Measurements from ENCODE around the gene PCNT.
"Not testable (repeated sequence)": the region's sequence is repeated elsewhere in the genome, so short reads cannot be mapped to it uniquely, and the experiment has no call there.

PCNT gene

DNA sequence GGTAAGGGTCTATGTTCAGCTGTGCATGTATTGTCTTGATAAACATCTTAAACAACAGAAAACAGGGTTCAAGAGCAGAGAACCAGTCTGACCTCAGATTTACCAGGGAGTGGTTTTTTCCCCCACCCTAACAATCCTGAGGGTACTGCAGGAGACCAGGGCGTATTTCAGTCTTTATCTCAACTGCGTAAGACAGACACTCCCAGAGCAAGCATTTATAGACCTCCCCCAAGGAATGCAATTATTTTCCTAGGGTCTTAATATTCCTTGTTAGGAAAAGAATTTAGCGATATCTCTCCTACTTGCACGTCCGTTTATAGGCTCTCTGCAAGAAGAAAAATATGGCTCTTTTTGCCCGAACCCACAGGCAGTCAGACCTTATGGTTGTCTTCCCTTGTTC, 124.9 kb downstream of the PCNT start:
- H3K4me3 ChIP-seq (ENCODE audit: low read length in 2 of 2); H3K18ac ChIP-seq (ENCODE audit: low read length); H3K14ac ChIP-seq (ENCODE audit: low read length); H2BK120ac ChIP-seq (ENCODE audit: low read depth, low read length); DNase-seq (ENCODE audit: low spot score); H3K4ac ChIP-seq (ENCODE audit: low read length); H3K23ac ChIP-seq (ENCODE audit: low read depth, low read length, poor library complexity); H2BK12ac ChIP-seq (ENCODE audit: low read length); H4K91ac ChIP-seq (ENCODE audit: low read depth, low read length, poor library complexity); H3K4me2 ChIP-seq (ENCODE audit: insufficient read depth, low read length, poor library complexity, severe bottlenecking); H2BK15ac ChIP-seq (ENCODE audit: low read length); H3K27me3 ChIP-seq (ENCODE audit: control insufficient read depth in 3 of 3, insufficient read depth in 3 of 3, low read depth in 1 of 3, low read length in 3 of 3); H3K27ac ChIP-seq (replicated peaks; ENCODE audit: low read length); H3K4me1 ChIP-seq (ENCODE audit: control insufficient read depth in 2 of 2, insufficient read depth in 1 of 2, low read depth in 1 of 2, low read length in 2 of 2); H4K8ac ChIP-seq (ENCODE audit: low read depth, low read length); H3K79me1 ChIP-seq (ENCODE audit: low read depth, low read length); H2BK5ac ChIP-seq (ENCODE audit: low read length); H3K9ac ChIP-seq (ENCODE audit: low read depth, low read length, poor library complexity); H2AK5ac ChIP-seq (ENCODE audit: low read depth, low read length); H2AFZ ChIP-seq (ENCODE audit: low read length): not testable (repeated sequence)
- peaks cover 8 to 22% of the 10 kb centered on the region in 2 donors for H3K9me3 ChIP-seq (replicated peaks in 1 of 2; ENCODE audit: control insufficient read depth in 2 of 2, insufficient read depth in 1 of 2, low read depth in 1 of 2, low read length in 2 of 2)
- H3K36me3 ChIP-seq (replicated peaks in 1 of 2; ENCODE audit: control insufficient read depth in 2 of 2, insufficient read depth in 2 of 2, low read length in 2 of 2) = peaks cover 12 to 51% of the 10 kb centered on the region in 2 donors
- no CpG with 5 or more reads among the region's 6 CpGs for WGBS, 2 donors (ENCODE audit: extremely low coverage in 2 of 2, insufficient read length in 2 of 2, insufficient replicate concordance in 1 of 2)

DNA sequence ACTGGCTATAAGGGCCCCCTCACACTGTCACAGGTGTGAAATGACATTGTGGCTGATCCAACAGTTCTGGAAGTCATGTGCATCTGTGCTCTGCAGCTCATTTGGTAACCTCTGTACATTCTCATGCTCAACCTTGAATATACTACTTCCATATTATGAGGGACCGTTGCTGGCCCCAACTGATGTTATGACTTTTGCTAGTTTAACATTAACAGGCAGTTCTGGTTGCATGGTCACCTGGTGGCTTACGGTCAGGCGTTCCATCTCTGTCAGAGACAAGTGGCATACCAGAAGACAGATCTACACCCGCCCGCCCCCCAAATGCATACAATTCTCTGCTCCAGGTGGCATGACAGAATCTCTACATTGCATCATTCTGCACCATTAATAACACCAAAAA, 128.8 kb downstream of the PCNT start:
- Histone ChIP-seq H3K9me3 (replicated peaks in 1 of 2; ENCODE audit: control insufficient read depth in 2 of 2, insufficient read depth in 1 of 2, low read depth in 1 of 2, low read length in 2 of 2) (peaks cover 6 to 18% of the 10 kb centered on the region in 2 donors), H3K4me2 (ENCODE audit: insufficient read depth, low read length, poor library complexity, severe bottlenecking) (no peak overlapping the region), H3K4me3 (ENCODE audit: low read length in 2 of 2) (no peak overlapping the region), H3K4me1 (ENCODE audit: control insufficient read depth in 2 of 2, insufficient read depth in 1 of 2, low read depth in 1 of 2, low read length in 2 of 2) (peaks cover 4 to 12% of the 10 kb centered on the region in 2 donors), H3K23ac (ENCODE audit: low read depth, low read length, poor library complexity) (no peak overlapping the region), H3K27ac (replicated peaks; ENCODE audit: low read length) (no peak overlapping the region), H2BK15ac (ENCODE audit: low read length) (no peak overlapping the region), H3K14ac (ENCODE audit: low read length) (no peak overlapping the region), H2BK5ac (ENCODE audit: low read length) (no peak overlapping the region), H2BK12ac (ENCODE audit: low read length) (no peak overlapping the region), H3K9ac (ENCODE audit: low read depth, low read length, poor library complexity) (no peak overlapping the region), H2AFZ (ENCODE audit: low read length) (no peak overlapping the region), H3K18ac (ENCODE audit: low read length) (no peak overlapping the region), H4K91ac (ENCODE audit: low read depth, low read length, poor library complexity) (no peak overlapping the region), H3K4ac (ENCODE audit: low read length) (no peak overlapping the region), H2BK120ac (ENCODE audit: low read depth, low read length) (no peak overlapping the region), H2AK5ac (ENCODE audit: low read depth, low read length) (no peak overlapping the region), H4K8ac (ENCODE audit: low read depth, low read length) (no peak overlapping the region), H3K79me1 (ENCODE audit: low read depth, low read length) (no peaks in the 10 kb centered on the region), H3K27me3 (ENCODE audit: control insufficient read depth in 3 of 3, insufficient read depth in 3 of 3, low read depth in 1 of 3, low read length in 3 of 3) (no peaks in the 10 kb centered on the region), H3K36me3 (replicated peaks in 1 of 2; ENCODE audit: control insufficient read depth in 2 of 2, insufficient read depth in 2 of 2, low read length in 2 of 2) (peaks cover 0 to 43% of the 10 kb centered on the region in 2 donors)
- WGBS, 2 donors (ENCODE audit: extremely low coverage in 2 of 2, insufficient read length in 2 of 2, insufficient replicate concordance in 1 of 2) = no CpG with 5 or more reads among the region's 5 CpGs
- no peak for DNase-seq (ENCODE audit: low spot score)

DNA sequence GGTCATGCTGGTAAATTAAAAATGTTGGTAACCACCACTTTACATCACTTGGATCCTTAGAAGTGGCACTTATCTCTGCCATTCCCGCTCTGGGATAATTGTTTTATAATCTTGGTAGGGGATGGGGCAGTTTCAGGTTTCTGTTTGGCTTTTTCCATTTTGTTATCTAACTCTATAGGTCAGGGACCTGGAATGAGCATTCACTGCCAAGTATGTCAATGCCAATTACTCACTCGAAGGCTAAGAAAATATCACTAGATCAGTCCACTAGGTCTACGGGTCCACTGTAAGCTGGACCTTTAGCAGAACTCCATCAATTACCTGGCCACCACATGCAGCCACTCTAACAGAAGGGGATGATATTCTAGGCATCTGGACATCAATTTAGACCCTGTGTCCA, 130.2 kb downstream of the PCNT start:
- Histone ChIP-seq H3K23ac (ENCODE audit: low read depth, low read length, poor library complexity) (no peak overlapping the region), H3K9ac (ENCODE audit: low read depth, low read length, poor library complexity) (no peak overlapping the region), H4K8ac (ENCODE audit: low read depth, low read length) (no peak overlapping the region), H3K27ac (replicated peaks; ENCODE audit: low read length) (no peak overlapping the region), H2AK5ac (ENCODE audit: low read depth, low read length) (no peak overlapping the region), H3K18ac (ENCODE audit: low read length) (no peak overlapping the region), H3K4me1 (ENCODE audit: control insufficient read depth in 2 of 2, insufficient read depth in 1 of 2, low read depth in 1 of 2, low read length in 2 of 2) (peaks cover 5 to 13% of the 10 kb centered on the region in 2 donors), H2BK5ac (ENCODE audit: low read length) (no peak overlapping the region), H2AFZ (ENCODE audit: low read length) (no peak overlapping the region), H3K79me1 (ENCODE audit: low read depth, low read length) (no peaks in the 10 kb centered on the region), H2BK15ac (ENCODE audit: low read length) (no peak overlapping the region), H3K36me3 (replicated peaks in 1 of 2; ENCODE audit: control insufficient read depth in 2 of 2, insufficient read depth in 2 of 2, low read length in 2 of 2) (peaks cover 0 to 37% of the 10 kb centered on the region in 2 donors), H3K14ac (ENCODE audit: low read length) (no peak overlapping the region), H3K4ac (ENCODE audit: low read length) (no peak overlapping the region), H3K9me3 (replicated peaks in 1 of 2; ENCODE audit: control insufficient read depth in 2 of 2, insufficient read depth in 1 of 2, low read depth in 1 of 2, low read length in 2 of 2) (peaks cover 6 to 9% of the 10 kb centered on the region in 2 donors), H4K91ac (ENCODE audit: low read depth, low read length, poor library complexity) (no peak overlapping the region), H3K27me3 (ENCODE audit: control insufficient read depth in 3 of 3, insufficient read depth in 3 of 3, low read depth in 1 of 3, low read length in 3 of 3) (no peaks in the 10 kb centered on the region), H2BK120ac (ENCODE audit: low read depth, low read length) (no peak overlapping the region), H2BK12ac (ENCODE audit: low read length) (no peak overlapping the region), H3K4me3 (ENCODE audit: low read length in 2 of 2) (no peak overlapping the region), H3K4me2 (ENCODE audit: insufficient read depth, low read length, poor library complexity, severe bottlenecking) (no peak overlapping the region)
- no CpG with 5 or more reads among the region's 3 CpGs for WGBS, 2 donors (ENCODE audit: extremely low coverage in 2 of 2, insufficient read length in 2 of 2, insufficient replicate concordance in 1 of 2)
- no peak for DNase-seq (ENCODE audit: low spot score)

DNA sequence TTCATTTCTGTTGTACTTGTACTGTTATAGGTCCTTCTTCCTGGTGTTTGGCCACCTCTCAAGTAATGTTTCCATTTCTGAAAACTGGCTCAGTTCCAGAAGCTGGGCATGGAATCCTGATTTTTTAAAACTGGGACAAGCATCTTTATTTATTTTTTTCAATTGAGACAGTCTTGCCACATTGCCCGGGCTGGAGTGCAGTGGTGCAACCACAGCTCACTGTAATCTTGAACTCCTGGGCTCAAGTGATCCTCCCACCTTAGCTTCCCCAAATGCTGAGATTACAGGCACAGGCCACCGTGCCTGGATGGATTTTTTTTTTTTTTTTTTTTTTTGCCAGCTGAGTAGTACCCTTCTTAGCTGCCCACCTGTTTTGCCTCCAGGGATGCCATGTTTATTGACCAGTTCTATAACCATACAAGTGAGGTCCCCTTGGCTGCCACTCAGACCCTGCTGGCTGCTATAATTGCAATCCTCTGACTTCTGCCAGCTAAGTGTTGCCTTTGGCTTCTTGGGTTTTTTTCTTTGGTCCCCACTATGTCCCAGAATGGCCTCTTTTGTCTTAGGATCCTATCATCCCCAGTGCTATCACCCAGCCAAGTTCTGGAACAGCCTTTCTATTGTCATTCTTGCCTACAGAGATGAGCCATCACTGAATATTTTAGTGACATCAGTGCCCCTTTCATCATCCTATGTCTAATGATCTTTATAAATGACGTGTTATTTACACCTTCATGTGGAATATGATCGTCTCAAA, 130.9 kb downstream of the PCNT start:
- no peak overlapping the region for H3K9ac ChIP-seq (ENCODE audit: low read depth, low read length, poor library complexity)
- no peak overlapping the region for H3K4ac ChIP-seq (ENCODE audit: low read length)
- no peak overlapping the region for H3K4me3 ChIP-seq (ENCODE audit: low read length in 2 of 2)
- H2BK12ac ChIP-seq (ENCODE audit: low read length) = no peak overlapping the region
- H3K36me3 ChIP-seq (replicated peaks in 1 of 2; ENCODE audit: control insufficient read depth in 2 of 2, insufficient read depth in 2 of 2, low read length in 2 of 2) = peaks cover 0 to 37% of the 10 kb centered on the region in 2 donors
- no peak overlapping the region for H3K27ac ChIP-seq (replicated peaks; ENCODE audit: low read length)
- no peak for DNase-seq (ENCODE audit: low spot score)
- no peak overlapping the region for H3K4me2 ChIP-seq (ENCODE audit: insufficient read depth, low read length, poor library complexity, severe bottlenecking)
- no peak overlapping the region for H4K91ac ChIP-seq (ENCODE audit: low read depth, low read length, poor library complexity)
- no peaks in the 10 kb centered on the region for H3K27me3 ChIP-seq (ENCODE audit: control insufficient read depth in 3 of 3, insufficient read depth in 3 of 3, low read depth in 1 of 3, low read length in 3 of 3)
- no peak overlapping the region for H2AFZ ChIP-seq (ENCODE audit: low read length)
- H3K18ac ChIP-seq (ENCODE audit: low read length) = no peak overlapping the region
- H2BK5ac ChIP-seq (ENCODE audit: low read length) = no peak overlapping the region
- peaks cover 7 to 13% of the 10 kb centered on the region in 2 donors for H3K4me1 ChIP-seq (ENCODE audit: control insufficient read depth in 2 of 2, insufficient read depth in 1 of 2, low read depth in 1 of 2, low read length in 2 of 2)
- WGBS, 2 donors (ENCODE audit: extremely low coverage in 2 of 2, insufficient read length in 2 of 2, insufficient replicate concordance in 1 of 2) = no CpG with 5 or more reads among the region's 4 CpGs
- no peak overlapping the region for H4K8ac ChIP-seq (ENCODE audit: low read depth, low read length)
- H3K23ac ChIP-seq (ENCODE audit: low read depth, low read length, poor library complexity) = no peak overlapping the region
- H3K79me1 ChIP-seq (ENCODE audit: low read depth, low read length) = peaks cover 4% of the 10 kb centered on the region
- H2BK15ac ChIP-seq (ENCODE audit: low read length) = no peak overlapping the region
- H2BK120ac ChIP-seq (ENCODE audit: low read depth, low read length) = no peak overlapping the region
- no peak overlapping the region for H2AK5ac ChIP-seq (ENCODE audit: low read depth, low read length)
- no peak overlapping the region for H3K14ac ChIP-seq (ENCODE audit: low read length)
- H3K9me3 ChIP-seq (replicated peaks in 1 of 2; ENCODE audit: control insufficient read depth in 2 of 2, insufficient read depth in 1 of 2, low read depth in 1 of 2, low read length in 2 of 2) = peaks cover 4 to 5% of the 10 kb centered on the region in 2 donors
